Endothelial cell of umbilical vein (primary cell): ENCODE data around the gene ITGA1.

Experiments used
- EZH2 ChIP-seq: IDR thresholded peaks from 2 replicates; pipeline ENCODE4 v1.6.1; 2012; ENCODE audit warnings: borderline replicate concordance, low read depth, mild to moderate bottlenecking, moderate library complexity, low read length, inconsistent platforms; ENCODE audit not compliant: severe bottlenecking
- FOS ChIP-seq: IDR thresholded peaks from 2 replicates; pipeline ENCODE4 v1.6.1; 2011; ENCODE audit warnings: mild to moderate bottlenecking, low read length, moderate library complexity, borderline replicate concordance; ENCODE audit not compliant: insufficient read depth
- GATA2 ChIP-seq: IDR thresholded peaks from 2 replicates; pipeline ENCODE4 v1.7.0; 2011; ENCODE audit warnings: low read depth, mild to moderate bottlenecking, moderate library complexity, mixed read lengths, low read length; ENCODE audit not compliant: insufficient read length, insufficient read depth
- JUN ChIP-seq: IDR thresholded peaks from 2 replicates; pipeline ENCODE4 v1.6.1; 2011; ENCODE audit warnings: borderline replicate concordance, low read depth; ENCODE audit not compliant: insufficient read length, insufficient read depth
- POLR2A ChIP-seq: IDR thresholded peaks from 2 replicates; pipeline ENCODE4 v1.6.1; 2012; ENCODE audit warnings: low read depth, mild to moderate bottlenecking, control low read depth, low read length
- POLR2AphosphoS5 ChIP-seq: IDR thresholded peaks from 2 replicates; pipeline ENCODE4 v1.6.1; 2012; ENCODE audit warnings: low read depth, mild to moderate bottlenecking, control low read depth, low read length, moderate library complexity; ENCODE audit not compliant: insufficient read depth
- TF ChIP-seq, protein P1 (sequence below), 2 donors: IDR thresholded peaks; 1 replicate in 1 of 2; 2 replicates in 1 of 2; pipeline ENCODE4 v1.5.1; 2011; ENCODE audit warnings: low read length in 2 of 2, mild to moderate bottlenecking in 2 of 2, moderate library complexity in 2 of 2, control low read depth in 1 of 2, inconsistent platforms in 1 of 2, low read depth in 1 of 2; ENCODE audit not compliant: insufficient read depth in 1 of 2; ENCODE audit errors: extremely low read depth in 1 of 2
- TF ChIP-seq, protein P2 (sequence below): IDR thresholded peaks from 2 replicates; pipeline ENCODE4 v1.6.1; 2011; ENCODE audit not compliant: insufficient read depth, insufficient read length

DNA sequence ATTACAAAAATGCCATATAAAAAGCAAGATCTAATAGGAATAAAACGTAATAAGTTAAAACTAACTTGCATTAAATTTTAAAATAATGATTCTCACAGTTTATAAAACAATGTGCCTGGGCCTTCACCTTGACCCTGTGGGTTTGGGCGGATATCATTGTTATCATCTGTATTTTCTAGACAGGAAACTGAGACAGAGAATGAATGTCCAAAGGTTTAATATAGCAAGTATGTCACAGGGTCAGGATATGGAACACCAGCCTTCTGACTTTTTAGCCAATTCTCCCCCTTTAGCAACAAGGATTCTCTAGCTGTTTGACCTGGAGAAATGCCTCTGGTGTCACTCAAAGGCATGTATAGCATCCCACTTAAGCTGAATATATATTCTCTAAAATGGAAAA is 67.2 kb downstream of the ITGA1 start:
- TF ChIP-seq, protein P1, sequence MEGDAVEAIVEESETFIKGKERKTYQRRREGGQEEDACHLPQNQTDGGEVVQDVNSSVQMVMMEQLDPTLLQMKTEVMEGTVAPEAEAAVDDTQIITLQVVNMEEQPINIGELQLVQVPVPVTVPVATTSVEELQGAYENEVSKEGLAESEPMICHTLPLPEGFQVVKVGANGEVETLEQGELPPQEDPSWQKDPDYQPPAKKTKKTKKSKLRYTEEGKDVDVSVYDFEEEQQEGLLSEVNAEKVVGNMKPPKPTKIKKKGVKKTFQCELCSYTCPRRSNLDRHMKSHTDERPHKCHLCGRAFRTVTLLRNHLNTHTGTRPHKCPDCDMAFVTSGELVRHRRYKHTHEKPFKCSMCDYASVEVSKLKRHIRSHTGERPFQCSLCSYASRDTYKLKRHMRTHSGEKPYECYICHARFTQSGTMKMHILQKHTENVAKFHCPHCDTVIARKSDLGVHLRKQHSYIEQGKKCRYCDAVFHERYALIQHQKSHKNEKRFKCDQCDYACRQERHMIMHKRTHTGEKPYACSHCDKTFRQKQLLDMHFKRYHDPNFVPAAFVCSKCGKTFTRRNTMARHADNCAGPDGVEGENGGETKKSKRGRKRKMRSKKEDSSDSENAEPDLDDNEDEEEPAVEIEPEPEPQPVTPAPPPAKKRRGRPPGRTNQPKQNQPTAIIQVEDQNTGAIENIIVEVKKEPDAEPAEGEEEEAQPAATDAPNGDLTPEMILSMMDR (IDR thresholded peaks at IDR 0.05; ENCODE audit: extremely low read depth in 1 of 2, insufficient read depth in 1 of 2, low read depth in 1 of 2, low read length in 2 of 2) = no peak
- TF ChIP-seq POLR2A (no peak), EZH2 (no peak), POLR2AphosphoS5 (no peak), FOS (no peak), GATA2 (no peak), JUN (no peak)
- TF ChIP-seq, protein P2, sequence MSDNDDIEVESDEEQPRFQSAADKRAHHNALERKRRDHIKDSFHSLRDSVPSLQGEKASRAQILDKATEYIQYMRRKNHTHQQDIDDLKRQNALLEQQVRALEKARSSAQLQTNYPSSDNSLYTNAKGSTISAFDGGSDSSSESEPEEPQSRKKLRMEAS = no peak
